ENCODE data around the gene RAB3GAP2. TPM values are rescaled to one million over a fixed set of nuclear protein-coding genes. Genes with fewer than 3 reads are reported as not detected.

RAB3GAP2 gene
- total and polyA plus RNA-seq, 12 donors, result 8.0 to 45.0 (median 30.0) TPM

DNA sequence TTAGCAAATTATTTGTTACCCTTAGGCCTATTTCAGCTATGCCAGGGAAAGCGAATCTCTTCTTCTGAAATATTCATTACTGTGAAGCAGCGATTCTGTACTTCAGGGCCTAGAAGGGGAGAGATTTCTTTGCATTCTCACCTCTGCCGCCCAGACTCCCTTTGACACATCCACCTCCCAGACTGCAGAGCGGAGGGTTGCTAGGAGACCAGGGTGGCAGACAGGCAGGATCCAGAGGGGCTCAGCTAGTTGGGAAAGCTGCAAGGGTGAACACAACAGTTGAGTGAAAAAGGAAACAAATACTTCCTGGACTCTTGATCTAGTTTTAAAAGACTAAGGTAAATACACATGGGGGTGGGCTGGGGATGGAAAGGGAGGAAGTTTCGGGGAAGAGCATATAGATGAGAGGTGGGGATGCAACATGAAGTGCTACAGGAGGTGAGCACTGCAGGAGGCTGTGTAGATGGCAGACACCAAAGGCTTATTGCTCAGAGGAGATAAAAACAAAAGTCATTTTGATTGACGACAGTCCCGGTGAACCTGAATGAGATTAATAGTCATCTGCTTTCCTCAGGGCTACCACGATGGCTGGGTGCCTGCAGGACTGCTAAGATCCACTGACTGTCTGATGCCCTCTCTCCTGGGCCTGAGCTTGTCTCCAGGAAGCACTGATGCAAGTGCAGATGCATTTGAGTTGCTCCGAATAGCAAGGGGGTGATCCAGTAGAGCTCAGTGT lies 26.4 kb upstream of the RAB3GAP2 start:
- WGBS, 4 donors, result 63 to 77% (median 74%) methylated on average over 9 of the region's 9 CpGs
- H3K9me3 ChIP-seq (replicated peaks in 1 of 3), result no peaks in the 10 kb centered on the region
- H3K36me3 ChIP-seq (replicated peaks in 1 of 2), result no peaks in the 10 kb centered on the region
- H3K27me3 ChIP-seq, result no peaks in the 10 kb centered on the region
- H3K27ac ChIP-seq, result no peak overlapping the region
- DNase-seq, result no peak
- no peak overlapping the region for H3K4me3 ChIP-seq
- TF ChIP-seq, protein P1, sequence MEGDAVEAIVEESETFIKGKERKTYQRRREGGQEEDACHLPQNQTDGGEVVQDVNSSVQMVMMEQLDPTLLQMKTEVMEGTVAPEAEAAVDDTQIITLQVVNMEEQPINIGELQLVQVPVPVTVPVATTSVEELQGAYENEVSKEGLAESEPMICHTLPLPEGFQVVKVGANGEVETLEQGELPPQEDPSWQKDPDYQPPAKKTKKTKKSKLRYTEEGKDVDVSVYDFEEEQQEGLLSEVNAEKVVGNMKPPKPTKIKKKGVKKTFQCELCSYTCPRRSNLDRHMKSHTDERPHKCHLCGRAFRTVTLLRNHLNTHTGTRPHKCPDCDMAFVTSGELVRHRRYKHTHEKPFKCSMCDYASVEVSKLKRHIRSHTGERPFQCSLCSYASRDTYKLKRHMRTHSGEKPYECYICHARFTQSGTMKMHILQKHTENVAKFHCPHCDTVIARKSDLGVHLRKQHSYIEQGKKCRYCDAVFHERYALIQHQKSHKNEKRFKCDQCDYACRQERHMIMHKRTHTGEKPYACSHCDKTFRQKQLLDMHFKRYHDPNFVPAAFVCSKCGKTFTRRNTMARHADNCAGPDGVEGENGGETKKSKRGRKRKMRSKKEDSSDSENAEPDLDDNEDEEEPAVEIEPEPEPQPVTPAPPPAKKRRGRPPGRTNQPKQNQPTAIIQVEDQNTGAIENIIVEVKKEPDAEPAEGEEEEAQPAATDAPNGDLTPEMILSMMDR (IDR thresholded peaks at IDR 0.05), result no peak
- no peak for TF ChIP-seq POLR2A (IDR thresholded peaks at IDR 0.05)
- peaks cover 0 to 11% of the 10 kb centered on the region in 2 donors for H3K4me1 ChIP-seq (replicated peaks in 1 of 2)
- intact Hi-C loops (cut with DNase I), result no loop called here

DNA sequence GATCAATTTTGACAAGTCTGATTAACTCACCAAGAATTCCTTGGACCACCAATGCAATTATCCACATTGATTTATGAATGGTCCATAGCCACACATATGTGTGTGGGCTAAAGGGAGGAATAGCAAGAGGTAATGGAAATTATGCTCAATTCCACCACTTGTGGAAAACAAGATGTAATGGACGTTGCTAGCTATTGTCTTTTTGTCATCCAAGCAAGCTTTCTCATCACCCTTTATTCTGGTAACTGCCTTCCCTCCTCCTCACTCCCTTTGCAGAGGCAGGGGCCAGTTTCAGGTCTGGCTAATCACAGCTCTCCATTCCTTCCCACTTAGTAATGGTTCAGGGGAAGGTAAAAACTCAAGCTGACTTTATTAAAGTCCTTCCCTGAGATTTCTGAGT lies 24.7 kb upstream of the RAB3GAP2 start:
- H3K27me3 ChIP-seq, result no peaks in the 10 kb centered on the region
- no peak overlapping the region for H3K27ac ChIP-seq
- no peak for DNase-seq
- H3K36me3 ChIP-seq (replicated peaks in 1 of 2), result no peaks in the 10 kb centered on the region
- intact Hi-C loops (cut with DNase I), result no loop called here
- no peaks in the 10 kb centered on the region for H3K9me3 ChIP-seq (replicated peaks in 1 of 3)
- H3K4me1 ChIP-seq (replicated peaks in 1 of 2), result peaks cover 0 to 11% of the 10 kb centered on the region in 2 donors
- TF ChIP-seq, protein P1 (IDR thresholded peaks at IDR 0.05), result no peak
- no peak for TF ChIP-seq POLR2A (IDR thresholded peaks at IDR 0.05)
- 79 to 100% (median 83%) methylated on average over 1 of the region's 1 CpG for WGBS, 4 donors
- H3K4me3 ChIP-seq, result no peak overlapping the region

DNA sequence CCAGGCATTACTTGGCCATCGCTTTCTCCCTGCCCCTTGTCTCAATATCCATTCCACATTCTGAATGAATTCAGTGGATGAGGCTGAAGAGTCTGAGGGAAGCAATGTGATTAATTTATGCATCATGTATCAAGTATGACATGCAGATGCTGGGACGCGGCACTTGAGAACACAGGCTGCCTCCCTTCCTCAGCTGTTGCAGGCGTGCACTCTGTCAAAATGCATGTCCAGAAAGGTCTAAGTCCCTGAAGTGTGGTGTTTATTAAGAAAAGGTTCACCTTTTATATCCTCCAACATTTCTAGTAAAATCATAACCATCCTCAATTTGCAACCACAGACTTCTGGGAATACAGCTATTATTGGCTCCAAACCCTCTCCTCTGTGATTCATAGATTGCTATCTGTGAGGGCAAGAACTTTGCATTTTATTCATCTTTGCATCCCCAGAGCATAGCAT lies 22.6 kb upstream of the RAB3GAP2 start:
- DNase-seq, result no peak
- intact Hi-C loops (cut with DNase I), result no loop called here
- Histone ChIP-seq H3K27ac (no peak overlapping the region), H3K4me3 (no peak overlapping the region), H3K36me3 (replicated peaks in 1 of 2) (no peaks in the 10 kb centered on the region), H3K4me1 (replicated peaks in 1 of 2) (no peaks in the 10 kb centered on the region), H3K9me3 (replicated peaks in 1 of 3) (no peaks in the 10 kb centered on the region), H3K27me3 (no peaks in the 10 kb centered on the region)
- WGBS, 4 donors, result 83 to 93% (median 92%) methylated on average over 4 of the region's 4 CpGs
- no peak for TF ChIP-seq POLR2A (IDR thresholded peaks at IDR 0.05)
- TF ChIP-seq, protein P1 (IDR thresholded peaks at IDR 0.05), result no peak

DNA sequence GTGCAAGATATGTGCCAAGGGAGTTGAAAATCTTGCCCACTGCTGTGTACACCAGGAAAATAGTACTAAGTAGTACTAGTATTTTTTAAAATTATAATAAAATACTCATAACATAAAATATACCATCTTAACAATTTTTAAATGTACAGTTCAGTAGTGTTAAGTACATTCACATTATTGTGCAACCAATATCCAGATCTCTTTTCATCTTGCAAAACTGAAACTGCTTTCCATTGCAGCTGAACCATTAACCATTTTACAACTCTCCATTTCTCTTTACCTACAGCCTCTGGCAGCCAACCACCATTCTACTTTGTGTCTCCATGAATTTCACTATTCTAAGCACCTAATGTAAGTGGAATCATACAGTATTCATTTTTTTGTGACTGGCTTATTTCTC lies 19.3 kb upstream of the RAB3GAP2 start:
- H3K36me3 ChIP-seq (replicated peaks in 1 of 2), result no peaks in the 10 kb centered on the region
- DNase-seq, result no peak
- intact Hi-C loops (cut with DNase I), result no loop called here

More for the DNA sequence above, 19.3 kb upstream of the RAB3GAP2 start:
- H3K9me3 ChIP-seq (replicated peaks in 1 of 3), result no peaks in the 10 kb centered on the region
- H3K4me3 ChIP-seq, result no peak overlapping the region
- no peaks in the 10 kb centered on the region for H3K27me3 ChIP-seq
- H3K4me1 ChIP-seq (replicated peaks in 1 of 2), result no peaks in the 10 kb centered on the region
- H3K27ac ChIP-seq, result no peak overlapping the region
- no peak for TF ChIP-seq POLR2A (IDR thresholded peaks at IDR 0.05)
- TF ChIP-seq, protein P1 (IDR thresholded peaks at IDR 0.05), result no peak
